Measurements from ENCODE around the gene HSH2D. TPM values are rescaled to one million over a fixed set of nuclear protein-coding genes. Genes with fewer than 3 reads are reported as not detected.
"Not testable (repeated sequence)": the region's sequence is repeated elsewhere in the genome, so short reads cannot be mapped to it uniquely, and the experiment has no call there.

The HSH2D gene
- total and polyA plus RNA-seq, 9 of the 15 experiments (the other 6 are each of a cell fraction or from before 2014, with no cell fraction given), result 0.03 to 1.1 (median 0.35) TPM; not detected in 1

- TF ChIP-seq ZBTB7A (IDR thresholded peaks at IDR 0.05; ENCODE audit: borderline replicate concordance, control insufficient read depth, low read depth, low read length) (no peak), HOXB6 (CRISPR knock-in tag; IDR thresholded peaks at IDR 0.05; ENCODE audit: borderline replicate concordance) (no peak), BDP1 (IDR thresholded peaks at IDR 0.05; ENCODE audit: insufficient read depth, insufficient read length) (no peak), ZKSCAN8 (CRISPR knock-in tag; IDR thresholded peaks at IDR 0.05) (no peak)
- TF ChIP-seq, protein P1, sequence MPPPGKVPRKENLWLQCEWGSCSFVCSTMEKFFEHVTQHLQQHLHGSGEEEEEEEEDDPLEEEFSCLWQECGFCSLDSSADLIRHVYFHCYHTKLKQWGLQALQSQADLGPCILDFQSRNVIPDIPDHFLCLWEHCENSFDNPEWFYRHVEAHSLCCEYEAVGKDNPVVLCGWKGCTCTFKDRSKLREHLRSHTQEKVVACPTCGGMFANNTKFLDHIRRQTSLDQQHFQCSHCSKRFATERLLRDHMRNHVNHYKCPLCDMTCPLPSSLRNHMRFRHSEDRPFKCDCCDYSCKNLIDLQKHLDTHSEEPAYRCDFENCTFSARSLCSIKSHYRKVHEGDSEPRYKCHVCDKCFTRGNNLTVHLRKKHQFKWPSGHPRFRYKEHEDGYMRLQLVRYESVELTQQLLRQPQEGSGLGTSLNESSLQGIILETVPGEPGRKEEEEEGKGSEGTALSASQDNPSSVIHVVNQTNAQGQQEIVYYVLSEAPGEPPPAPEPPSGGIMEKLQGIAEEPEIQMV (tag; conservative IDR thresholded peaks at IDR 0.05; ENCODE audit: low read depth), result no peak
- Histone ChIP-seq H2AFZ (ENCODE audit: low read depth, low read length) (no peak overlapping the region), H3K79me2 (ENCODE audit: control insufficient read depth, insufficient read depth, low read length) (no peaks in the 10 kb centered on the region), H3K9me3 (replicated peaks; ENCODE audit: control insufficient read depth, insufficient read depth, low read depth, low read length) (no peaks in the 10 kb centered on the region), H3K27ac (ENCODE audit: extremely low read depth, low read depth, low read length) (no peak overlapping the region), H4K20me1 (replicated peaks; ENCODE audit: control insufficient read depth, insufficient read depth, low read length) (no peaks in the 10 kb centered on the region), H3K4me3 (no peak overlapping the region), H3K36me3 (ENCODE audit: control insufficient read depth, insufficient read depth, low read length) (no peaks in the 10 kb centered on the region), H3K4me1 (replicated peaks in 1 of 2; ENCODE audit: control insufficient read depth in 2 of 2, insufficient read depth in 2 of 2, low read length in 2 of 2) (peaks cover 0 to 3% of the 10 kb centered on the region in 2 experiments; a peak in 1 of 5 replicates), H3K27me3 (ENCODE audit: control insufficient read depth in 2 of 2, insufficient read depth in 2 of 2, low read length in 2 of 2) (peaks cover 7 to 20% of the 10 kb centered on the region in 2 experiments; a peak in 2 of 5 replicates), H3K4me2 (ENCODE audit: insufficient read depth, low read length) (no peak overlapping the region), H3K9ac (ENCODE audit: insufficient read depth in 1 of 2, low read depth in 2 of 2, low read length in 2 of 2) (no peak overlapping the region), H3K9me1 (ENCODE audit: control insufficient read depth, insufficient read depth, low read length) (no peaks in the 10 kb centered on the region)
- WGBS (ENCODE audit: insufficient coverage, low coverage, missing lambda C conversion rate), result 0% methylated on average over 2 of the region's 2 CpGs
- ATAC-seq (no peak), FAIRE-seq (no peak), DNase-seq (ENCODE audit: extremely low read depth in 1 of 4, low spot score in 3 of 4) (no peak)
- ChIA-PET POLR2A (interaction anchor here (0.7 kb wide), 1 partner anchor 135 kb away, joined by 3 read pairs; no protein-coding TSS in a partner anchor), CTCF (ENCODE audit: low intra/inter-chr PET ratio) (no interaction called here)
- in situ Hi-C loops (cut with MboI), result no loop called here
- intact Hi-C loops (cut with micrococcal nuclease), result no loop called here
- no TSS peak for BruUV-seq (replicated peaks)
Measured at GRCh38 chr19:16175954-16176353, 32.5 kb downstream of the HSH2D start.

- in situ Hi-C loops (cut with MboI); CTCF ChIA-PET (ENCODE audit: low intra/inter-chr PET ratio); H3K9ac ChIP-seq (ENCODE audit: insufficient read depth in 1 of 2, low read depth in 2 of 2, low read length in 2 of 2); H3K4me1 ChIP-seq (replicated peaks in 1 of 2; ENCODE audit: control insufficient read depth in 2 of 2, insufficient read depth in 2 of 2, low read length in 2 of 2); intact Hi-C loops (cut with micrococcal nuclease); POLR2A ChIA-PET; H3K9me3 ChIP-seq (replicated peaks; ENCODE audit: control insufficient read depth, insufficient read depth, low read depth, low read length); BruUV-seq (replicated peaks); H3K4me2 ChIP-seq (ENCODE audit: insufficient read depth, low read length); H3K4me3 ChIP-seq; H3K36me3 ChIP-seq (ENCODE audit: control insufficient read depth, insufficient read depth, low read length); H3K9me1 ChIP-seq (ENCODE audit: control insufficient read depth, insufficient read depth, low read length); FAIRE-seq; H3K27ac ChIP-seq (ENCODE audit: extremely low read depth, low read depth, low read length); H3K79me2 ChIP-seq (ENCODE audit: control insufficient read depth, insufficient read depth, low read length); DNase-seq (ENCODE audit: extremely low read depth in 1 of 4, low spot score in 3 of 4); H3K27me3 ChIP-seq (ENCODE audit: control insufficient read depth in 2 of 2, insufficient read depth in 2 of 2, low read length in 2 of 2); H4K20me1 ChIP-seq (replicated peaks; ENCODE audit: control insufficient read depth, insufficient read depth, low read length); H2AFZ ChIP-seq (ENCODE audit: low read depth, low read length); ATAC-seq: not testable (repeated sequence)
- 17% methylated on average over 5 of the region's 5 CpGs for WGBS (ENCODE audit: insufficient coverage, low coverage, missing lambda C conversion rate)
Measured at GRCh38 chr19:16178866-16179265, 35.4 kb downstream of the HSH2D start.

All from K562 (cell line).